Prostate gland (tissue), 2 donors: ENCODE data around the gene GPR162.

Experiments
- CTCF ChIP-seq, 4 experiments: fragments of 200-600 bp in 2 of 4; fragments of 450-650 bp in 2 of 4; sonication (generic) in 2 of 4; IDR thresholded peaks; 1 replicate in 3 of 4; 2 replicates in 1 of 4; pipeline ENCODE4 v1.5.1; 2016 to 2019; ENCODE audit warnings: antibody characterized with exemption in 4 of 4, mild to moderate bottlenecking in 2 of 4, moderate library complexity in 2 of 4
- POLR2A ChIP-seq: fragments of 450-650 bp; IDR thresholded peaks from one replicate; pipeline ENCODE4 v1.6.1; 2016; ENCODE audit warnings: antibody characterized with exemption, mild to moderate bottlenecking
- POLR2AphosphoS5 ChIP-seq: sonication (generic); formaldehyde crosslinking; IDR thresholded peaks from one replicate; pipeline ENCODE4 v1.6.1; 2017; ENCODE audit warnings: antibody characterized with exemption

- TF ChIP-seq CTCF (IDR thresholded peaks at IDR 0.05) (no peak), POLR2AphosphoS5 (no peak), POLR2A (no peak)
Measured at GRCh38 chr12:6846316-6846869, 24.8 kb downstream of the GPR162 start.
